GM23338 (cell line): ENCODE measurements around the gene ASB3. TPM values are rescaled to one million over a fixed set of nuclear protein-coding genes. Genes with fewer than 3 reads are reported as not detected.

ENCODE experiments used
- ATAC-seq: fragments of 200-7000 bp; cut with Tn5 transposase; 3 replicates; pipeline ENCODE4 v1.9.1; 2020
- DNase-seq: peaks from one replicate; pipeline ENCODE4 v3.0.0-alpha.2; 2015; ENCODE audit warnings: low spot score
- H2AFZ ChIP-seq: fragments of 200-600 bp; sonication (generic); 2 replicates; pipeline ENCODE4 v1.8.0; 2016; ENCODE audit warnings: antibody characterized with exemption, mild to moderate bottlenecking, moderate library complexity
- H3F3A ChIP-seq: fragments of 200-600 bp; sonication (generic); replicated peaks from 2 replicates; pipeline ENCODE4 v1.8.0; 2017; ENCODE audit warnings: antibody characterized with exemption, mixed run types, low read depth
- H3K27ac ChIP-seq: fragments of 200-600 bp; sonication (generic); 2 replicates; pipeline ENCODE4 v1.6.1; 2016; ENCODE audit warnings: low read depth
- H3K27me3 ChIP-seq: fragments of 200-600 bp; sonication (generic); 2 replicates; pipeline ENCODE4 v1.8.0; 2016; ENCODE audit warnings: mild to moderate bottlenecking, mixed run types, moderate library complexity; ENCODE audit not compliant: insufficient read depth
- H3K36me3 ChIP-seq: fragments of 200-600 bp; sonication (generic); 2 replicates; pipeline ENCODE4 v1.8.0; 2016; ENCODE audit warnings: mild to moderate bottlenecking; ENCODE audit not compliant: insufficient read depth
- H3K4me1 ChIP-seq: fragments of 200-600 bp; sonication (generic); 2 replicates; pipeline ENCODE4 v1.8.0; 2016; ENCODE audit warnings: mild to moderate bottlenecking, moderate library complexity; ENCODE audit not compliant: insufficient read depth
- H3K4me2 ChIP-seq: fragments of 200-600 bp; sonication (generic); 2 replicates; pipeline ENCODE4 v1.7.1; 2017; ENCODE audit warnings: mixed run types
- H3K4me3 ChIP-seq: fragments of 200-600 bp; sonication (generic); 2 replicates; pipeline ENCODE4 v1.6.1; 2016; ENCODE audit warnings: mixed run types
- H3K79me2 ChIP-seq: fragments of 200-600 bp; sonication (generic); replicated peaks from 2 replicates; pipeline ENCODE4 v1.8.0; 2017; ENCODE audit warnings: mild to moderate bottlenecking; ENCODE audit not compliant: insufficient read depth
- H3K9me2 ChIP-seq: fragments of 200-600 bp; sonication (generic); 2 replicates; pipeline ENCODE4 v1.8.0; 2017; ENCODE audit not compliant: insufficient read depth
- H4K20me1 ChIP-seq: fragments of 200-600 bp; sonication (generic); replicated peaks from 2 replicates; pipeline ENCODE4 v1.8.0; 2017; ENCODE audit warnings: mild to moderate bottlenecking; ENCODE audit not compliant: insufficient read depth
- H3K27ac Mint-ChIP-seq: 2 replicates; pipeline ENCODE4 v1.8.0; 2020; ENCODE audit warnings: inconsistent platforms, mild to moderate bottlenecking, moderate library complexity, mixed read lengths
- H3K27me3 Mint-ChIP-seq: 3 replicates; pipeline ENCODE4 v1.8.0; 2022; ENCODE audit warnings: low read depth, mild to moderate bottlenecking, moderate library complexity, mixed read lengths, inconsistent platforms; ENCODE audit not compliant: insufficient read depth, poor library complexity
- H3K36me3 Mint-ChIP-seq: 3 replicates; pipeline ENCODE4 v1.8.0; 2021; ENCODE audit warnings: low read depth, mild to moderate bottlenecking, inconsistent platforms, moderate library complexity, mixed read lengths
- H3K4me1 Mint-ChIP-seq: 3 replicates; pipeline ENCODE4 v1.8.0; 2020; ENCODE audit warnings: mild to moderate bottlenecking, inconsistent platforms, mixed read lengths
- H3K4me3 Mint-ChIP-seq: 3 replicates; pipeline ENCODE4 v1.8.0; 2021; ENCODE audit warnings: moderate library complexity, mild to moderate bottlenecking, inconsistent platforms, mixed read lengths
- H3K9me3 Mint-ChIP-seq: 3 replicates; pipeline ENCODE4 v1.8.0; 2020; ENCODE audit warnings: moderate library complexity, mild to moderate bottlenecking, inconsistent platforms, mixed read lengths
- CREB1 ChIP-seq: fragments of 250-450 bp; sonication (Bioruptor Pico); IDR thresholded peaks from 2 replicates; pipeline ENCODE4 v1.5.0; 2020; ENCODE audit warnings: low read depth, mild to moderate bottlenecking, moderate library complexity
- CTCF ChIP-seq, 2 experiments: fragments of 200-600 bp in 1 of 2; sonication (generic) in 1 of 2; conservative IDR thresholded peaks; 2 replicates each; pipeline versions ENCODE4 v1.5.1 to v1.6.1; 2016 to 2017; ENCODE audit warnings: antibody characterized with exemption in 2 of 2, low read depth in 2 of 2, mild to moderate bottlenecking in 2 of 2, moderate library complexity in 1 of 2
- EZH2 ChIP-seq: fragments of 200-600 bp; sonication (generic); IDR thresholded peaks from one replicate; pipeline ENCODE4 v1.8.0; 2017; ENCODE audit warnings: antibody characterized with exemption, mild to moderate bottlenecking, low read depth; ENCODE audit not compliant: unreplicated experiment
- EZH2phosphoT487 ChIP-seq: fragments of 200-600 bp; sonication (generic); IDR thresholded peaks from one replicate; pipeline ENCODE4 v1.8.1; 2018; ENCODE audit warnings: antibody characterized with exemption; ENCODE audit not compliant: unreplicated experiment
- JUNB ChIP-seq: IDR thresholded peaks from one replicate; pipeline ENCODE4 v1.6.1; 2016; ENCODE audit warnings: antibody characterized with exemption; ENCODE audit not compliant: unreplicated experiment
- NANOG ChIP-seq: IDR thresholded peaks from 2 replicates; pipeline ENCODE4 v1.6.1; 2016; ENCODE audit warnings: antibody characterized with exemption, borderline replicate concordance
- POLR2AphosphoS5 ChIP-seq: IDR thresholded peaks from 2 replicates; pipeline ENCODE4 v1.6.1; 2016; ENCODE audit warnings: antibody characterized with exemption, low read depth
- STAT1 ChIP-seq: IDR thresholded peaks from one replicate; pipeline ENCODE4 v1.6.1; 2016; ENCODE audit warnings: antibody characterized with exemption; ENCODE audit not compliant: unreplicated experiment
- ZNF114 ChIP-seq: fragments of 250-450 bp; sonication (Bioruptor Pico); IDR thresholded peaks from 2 replicates; pipeline ENCODE4 v1.5.0; 2020; ENCODE audit warnings: mild to moderate bottlenecking, moderate library complexity
- polyA plus RNA-seq: library from polyadenylated mRNA; unstranded; fragments of >200 nt; fragmentation: Nextera tagmentation; extraction: Ambion mirVana; gene quantifications from 2 replicates; pipeline ENCODE4 v1.2.1, GENCODE V29; 2016
- total RNA-seq: library from RNA; depleted of rRNA; stranded (reverse); fragments of >200 nt; shearing (Covaris generic); gene quantifications from 2 replicates; pipeline ENCODE4 v1.2.3, GENCODE V29; 2014
- TF ChIP-seq, protein P1 (sequence below): IDR thresholded peaks from one replicate; pipeline ENCODE4 v1.6.1; 2018; ENCODE audit warnings: antibody characterized with exemption; ENCODE audit not compliant: unreplicated experiment

The ASB3 gene
- total and polyA plus RNA-seq, 2 experiments from 2014 or later: 22.4 to 30.5 TPM

DNA sequence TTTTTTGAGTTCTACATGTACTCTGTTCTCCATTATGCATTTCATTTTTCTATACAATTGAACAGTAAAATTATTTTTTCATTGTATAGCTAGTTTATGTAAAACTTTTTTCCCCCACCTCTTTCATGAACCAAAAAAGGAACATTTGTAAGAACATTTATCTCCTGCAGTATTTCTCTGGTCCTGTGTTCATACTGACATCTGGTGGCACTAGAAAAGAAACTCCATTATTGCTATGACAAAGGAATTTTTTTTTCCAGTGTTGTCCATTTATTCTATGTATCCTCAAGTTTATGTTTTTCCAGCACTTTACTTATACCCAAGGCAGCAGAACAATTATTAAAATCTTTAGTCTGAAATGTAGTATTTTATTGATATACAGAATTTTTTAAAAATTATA is 46.6 kb downstream of the ASB3 start:
- Histone ChIP-seq H3K4me1 (no peaks in the 10 kb centered on the region), H3F3A (no peaks in the 10 kb centered on the region), H4K20me1 (no peaks in the 10 kb centered on the region; the same call in 1 of the 2 replicates), H3K27ac (no peak overlapping the region), H3K4me2 (no peak overlapping the region), H3K4me3 (no peak overlapping the region), H2AFZ (no peak overlapping the region), H3K9me2 (no peaks in the 10 kb centered on the region), H3K79me2 (no peaks in the 10 kb centered on the region), H3K36me3 (no peaks in the 10 kb centered on the region; the same call in 1 of the 2 replicates), H3K27me3 (no peaks in the 10 kb centered on the region)
- ATAC-seq (no peak), DNase-seq (peak; percentile 27)
- no peaks in the 10 kb centered on the region for H3K4me1 Mint-ChIP-seq
- no peak overlapping the region for H3K27ac Mint-ChIP-seq
- H3K4me3 Mint-ChIP-seq: no peak overlapping the region
- H3K9me3 Mint-ChIP-seq: peaks cover 2% of the 10 kb centered on the region; the same call in 1 of the 3 replicates
- H3K36me3 Mint-ChIP-seq: peaks cover 4% of the 10 kb centered on the region
- TF ChIP-seq JUNB (no peak), CTCF (conservative IDR thresholded peaks at IDR 0.05; ENCODE audit: low read depth in 2 of 2) (peak; percentile 36 to 48)
- H3K27me3 Mint-ChIP-seq: no peaks in the 10 kb centered on the region

GRCh38 chr2:53739032-53739431 is 47.7 kb downstream of the ASB3 start:
- H3K27ac ChIP-seq: 0 out of 2 replicates have a peak overlapping the region, but pooled peaks have one; percentile 7
- no peak overlapping the region for H3K4me2 ChIP-seq
- no peaks in the 10 kb centered on the region; the same call in 1 of the 2 replicates for H3K36me3 ChIP-seq
- Mint-ChIP-seq H3K4me3 (no peak overlapping the region), H3K27me3 (no peaks in the 10 kb centered on the region), H3K27ac (no peak overlapping the region), H3K36me3 (peaks cover 15% of the 10 kb centered on the region), H3K4me1 (no peaks in the 10 kb centered on the region), H3K9me3 (peaks cover 5% of the 10 kb centered on the region; the same call in 2 of the 3 replicates)
- H3K4me3 ChIP-seq: no peak overlapping the region
- TF ChIP-seq EZH2phosphoT487 (no peak), NANOG (no peak), JUNB (no peak), POLR2AphosphoS5 (no peak), CTCF (conservative IDR thresholded peaks at IDR 0.05; ENCODE audit: low read depth in 2 of 2) (no peak), STAT1 (no peak), EZH2 (no peak), CREB1 (CRISPR knock-in tag) (no peak), ZNF114 (CRISPR knock-in tag) (no peak)
- TF ChIP-seq, protein P1, sequence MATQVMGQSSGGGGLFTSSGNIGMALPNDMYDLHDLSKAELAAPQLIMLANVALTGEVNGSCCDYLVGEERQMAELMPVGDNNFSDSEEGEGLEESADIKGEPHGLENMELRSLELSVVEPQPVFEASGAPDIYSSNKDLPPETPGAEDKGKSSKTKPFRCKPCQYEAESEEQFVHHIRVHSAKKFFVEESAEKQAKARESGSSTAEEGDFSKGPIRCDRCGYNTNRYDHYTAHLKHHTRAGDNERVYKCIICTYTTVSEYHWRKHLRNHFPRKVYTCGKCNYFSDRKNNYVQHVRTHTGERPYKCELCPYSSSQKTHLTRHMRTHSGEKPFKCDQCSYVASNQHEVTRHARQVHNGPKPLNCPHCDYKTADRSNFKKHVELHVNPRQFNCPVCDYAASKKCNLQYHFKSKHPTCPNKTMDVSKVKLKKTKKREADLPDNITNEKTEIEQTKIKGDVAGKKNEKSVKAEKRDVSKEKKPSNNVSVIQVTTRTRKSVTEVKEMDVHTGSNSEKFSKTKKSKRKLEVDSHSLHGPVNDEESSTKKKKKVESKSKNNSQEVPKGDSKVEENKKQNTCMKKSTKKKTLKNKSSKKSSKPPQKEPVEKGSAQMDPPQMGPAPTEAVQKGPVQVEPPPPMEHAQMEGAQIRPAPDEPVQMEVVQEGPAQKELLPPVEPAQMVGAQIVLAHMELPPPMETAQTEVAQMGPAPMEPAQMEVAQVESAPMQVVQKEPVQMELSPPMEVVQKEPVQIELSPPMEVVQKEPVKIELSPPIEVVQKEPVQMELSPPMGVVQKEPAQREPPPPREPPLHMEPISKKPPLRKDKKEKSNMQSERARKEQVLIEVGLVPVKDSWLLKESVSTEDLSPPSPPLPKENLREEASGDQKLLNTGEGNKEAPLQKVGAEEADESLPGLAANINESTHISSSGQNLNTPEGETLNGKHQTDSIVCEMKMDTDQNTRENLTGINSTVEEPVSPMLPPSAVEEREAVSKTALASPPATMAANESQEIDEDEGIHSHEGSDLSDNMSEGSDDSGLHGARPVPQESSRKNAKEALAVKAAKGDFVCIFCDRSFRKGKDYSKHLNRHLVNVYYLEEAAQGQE: no peak
- H3F3A ChIP-seq: no peaks in the 10 kb centered on the region
- no peaks in the 10 kb centered on the region; the same call in 1 of the 2 replicates for H4K20me1 ChIP-seq
- peak; percentile 14 for DNase-seq
- H3K4me1 ChIP-seq: no peaks in the 10 kb centered on the region
- ATAC-seq: no peak
- H3K79me2 ChIP-seq: no peaks in the 10 kb centered on the region
- no peaks in the 10 kb centered on the region for H3K9me2 ChIP-seq
- no peak overlapping the region for H2AFZ ChIP-seq
- H3K27me3 ChIP-seq: no peaks in the 10 kb centered on the region
